ENCODE results near the gene ARRDC2.
"Not testable (repeated sequence)": the region's sequence is repeated elsewhere in the genome, so short reads cannot be mapped to it uniquely, and the experiment has no call there.

The ARRDC2 gene

GRCh38 chr19:18016209-18016910 is 8.4 kb downstream of the ARRDC2 start:
- DNase-seq (ENCODE audit: low read depth in 2 of 2) = no peak

DNA sequence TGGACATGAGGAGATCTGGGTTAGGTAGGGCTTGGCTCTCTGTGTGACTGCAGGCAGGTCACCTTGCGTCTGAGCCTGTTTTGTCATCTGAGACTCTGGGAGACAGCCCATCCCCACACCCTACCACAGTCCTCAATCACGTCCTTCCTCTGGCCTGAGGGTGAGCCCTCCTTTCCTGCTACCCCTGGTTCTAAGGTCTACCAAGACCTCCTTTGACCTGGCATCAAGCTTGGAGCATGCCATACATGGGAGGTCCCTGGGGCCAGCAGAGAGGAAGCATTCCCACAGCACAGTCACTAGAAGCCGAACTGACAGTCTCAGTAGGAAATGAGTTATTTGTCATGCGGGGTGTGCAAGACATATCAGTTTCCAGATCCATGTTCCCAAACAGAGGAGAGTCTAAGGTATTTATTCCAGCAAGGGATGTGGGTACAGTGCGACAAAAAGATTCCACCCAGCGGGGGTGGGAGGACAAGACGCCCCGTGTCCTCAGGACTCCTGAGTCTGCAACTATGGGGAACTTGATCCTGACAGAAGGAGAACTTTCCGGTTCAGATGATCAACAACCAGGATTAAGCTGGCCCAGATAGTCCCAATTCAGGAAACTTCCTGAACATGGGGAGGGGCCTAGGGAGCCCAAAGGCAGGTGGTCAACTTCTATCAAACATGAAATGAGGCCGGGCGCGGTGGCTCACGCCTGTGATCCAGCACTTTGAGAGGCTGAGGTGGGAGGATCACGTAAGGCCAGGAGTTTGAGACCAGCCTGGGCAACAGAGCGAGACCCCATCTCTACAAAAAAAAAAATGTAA is 9.5 kb downstream of the ARRDC2 start:
- DNase-seq (ENCODE audit: low read depth in 2 of 2) = no peak

GRCh38 chr19:18020212-18021085 is 12.5 kb downstream of the ARRDC2 start:
- no peak for DNase-seq (ENCODE audit: low read depth in 2 of 2)

DNA sequence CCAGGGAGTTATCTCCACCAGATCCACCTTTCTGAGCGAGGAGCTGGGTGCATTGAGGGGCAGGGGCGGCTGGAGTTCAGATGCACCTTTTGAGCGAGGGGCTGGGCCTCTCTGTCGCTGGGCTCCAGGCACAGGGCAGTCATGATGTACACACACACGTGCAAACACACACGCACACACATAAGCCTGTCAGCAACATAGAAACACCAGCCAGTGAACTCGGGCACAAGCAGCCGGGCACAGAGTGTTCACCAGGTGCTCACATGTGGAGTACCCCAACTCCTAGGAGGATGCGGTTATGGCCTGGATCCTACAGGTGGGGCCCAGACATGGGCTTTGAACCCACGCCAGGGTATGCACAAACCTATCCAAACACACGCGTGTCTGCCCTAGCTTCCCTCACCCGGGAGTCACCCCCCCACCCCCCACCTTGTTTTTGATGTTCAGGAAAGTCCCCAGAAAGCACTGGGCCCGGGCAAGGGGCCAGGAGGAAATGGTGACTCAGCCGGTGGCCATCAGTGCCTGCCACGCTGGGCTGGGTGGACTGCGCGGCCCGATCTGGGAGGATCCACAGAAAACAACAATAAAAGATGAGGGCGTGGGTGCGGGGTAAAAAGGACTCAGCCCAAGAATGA is 13.3 kb downstream of the ARRDC2 start:
- peak; percentile 65 to 66 for DNase-seq (ENCODE audit: low read depth in 2 of 2)

DNA sequence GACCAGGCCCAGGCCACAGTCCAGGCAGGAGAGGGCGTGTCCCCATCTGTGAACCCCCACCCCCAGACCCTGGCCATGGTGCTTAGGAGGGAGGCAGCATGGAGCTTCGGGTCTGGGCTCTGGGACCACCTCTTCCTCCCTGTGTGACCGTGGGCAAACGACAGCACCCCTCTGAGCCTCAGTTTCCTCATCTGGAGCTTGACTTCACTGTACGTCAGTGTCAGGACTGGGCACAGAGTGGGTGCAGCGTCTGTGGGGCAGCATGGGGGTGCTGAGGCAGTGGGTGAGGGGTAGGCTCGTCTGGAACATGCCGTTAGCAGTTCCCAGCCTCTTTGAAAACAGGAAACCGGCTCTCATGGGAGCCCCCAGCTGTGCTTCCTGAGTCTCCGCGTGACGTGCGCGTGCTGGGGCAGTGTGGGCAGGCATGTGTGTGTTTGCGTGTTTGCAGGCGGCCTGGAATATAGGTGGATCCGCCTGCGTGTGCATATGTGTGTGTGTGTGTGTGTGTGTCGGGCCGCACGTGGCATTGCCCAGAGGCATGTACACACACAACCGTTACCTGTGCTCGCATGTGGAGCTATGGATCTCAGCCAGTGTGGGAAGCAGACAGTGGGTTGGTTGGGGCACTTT is 15.8 kb downstream of the ARRDC2 start:
- DNase-seq (ENCODE audit: low read depth in 2 of 2) = peak in 1 of 2 experiments; percentile 52

DNA sequence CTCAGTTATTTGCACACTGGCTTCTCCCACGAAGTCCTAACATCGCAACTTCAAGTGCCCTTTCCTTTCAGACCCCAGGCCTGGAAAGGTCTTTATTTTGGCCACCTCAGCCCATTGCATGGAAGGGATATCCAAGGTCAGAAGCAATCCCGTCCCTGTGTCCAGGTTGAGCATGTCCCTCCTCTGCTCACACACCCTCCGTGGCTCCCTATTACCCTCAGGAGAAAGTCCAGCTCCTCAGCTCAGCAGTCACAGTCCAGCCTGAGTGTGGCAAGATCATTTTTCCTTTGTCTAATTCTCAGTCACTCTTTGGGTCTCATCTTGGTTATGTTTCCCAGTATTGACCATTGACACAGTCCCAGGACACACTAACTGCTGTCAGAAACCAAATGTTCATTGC is 19.2 kb downstream of the ARRDC2 start:
- no peak for DNase-seq (ENCODE audit: low read depth in 2 of 2)

GRCh38 chr19:18029617-18030338 is 21.8 kb downstream of the ARRDC2 start:
- DNase-seq (ENCODE audit: low read depth in 2 of 2) = no peak

DNA sequence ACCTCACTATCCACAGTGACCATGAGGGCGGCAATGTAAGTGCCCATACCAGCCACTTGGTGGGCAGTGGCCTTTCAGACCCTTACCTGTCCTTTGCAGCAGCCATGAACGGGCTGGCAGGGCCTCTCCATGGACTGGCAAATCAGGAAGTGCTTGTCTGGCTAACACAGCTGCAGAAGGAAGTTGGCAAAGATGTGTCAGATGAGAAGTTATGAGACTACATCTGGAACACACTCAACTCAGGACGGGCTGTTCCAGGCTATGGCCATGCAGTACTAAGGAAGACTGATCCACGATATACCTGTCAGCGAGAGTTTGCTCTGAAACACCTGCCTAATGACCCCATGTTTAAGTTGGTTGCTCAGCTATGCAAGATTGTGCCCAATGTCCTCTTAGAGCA is 23.4 kb downstream of the ARRDC2 start:
- not testable (repeated sequence) for DNase-seq (ENCODE audit: low read depth in 2 of 2)

GRCh38 chr19:18032102-18032501 is 24.1 kb downstream of the ARRDC2 start:
- not testable (repeated sequence) for DNase-seq (ENCODE audit: low read depth in 2 of 2)

DNA sequence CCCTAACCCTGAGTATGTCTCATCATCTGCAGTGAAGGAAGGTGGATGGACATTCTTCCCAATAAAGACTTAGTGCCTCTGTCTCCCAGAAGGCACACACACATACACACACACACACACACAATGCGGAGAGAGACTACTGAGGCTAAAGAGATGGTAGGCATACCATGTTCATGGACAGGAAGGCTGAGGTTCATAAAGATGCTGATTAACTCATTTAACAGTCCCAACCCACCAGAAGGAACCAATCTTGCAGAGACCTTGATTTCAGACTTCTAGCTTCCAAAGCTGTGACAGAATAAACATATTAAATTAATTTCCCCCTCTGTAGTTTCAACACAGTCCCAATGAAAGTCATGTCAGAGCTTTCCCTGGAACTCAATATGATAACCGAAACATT is 33.1 kb downstream of the ARRDC2 start:
- DNase-seq (ENCODE audit: low read depth in 2 of 2) = no peak

GRCh38 chr19:18043676-18044075 is 35.7 kb downstream of the ARRDC2 start:
- no peak for DNase-seq (ENCODE audit: low read depth in 2 of 2)

DNA sequence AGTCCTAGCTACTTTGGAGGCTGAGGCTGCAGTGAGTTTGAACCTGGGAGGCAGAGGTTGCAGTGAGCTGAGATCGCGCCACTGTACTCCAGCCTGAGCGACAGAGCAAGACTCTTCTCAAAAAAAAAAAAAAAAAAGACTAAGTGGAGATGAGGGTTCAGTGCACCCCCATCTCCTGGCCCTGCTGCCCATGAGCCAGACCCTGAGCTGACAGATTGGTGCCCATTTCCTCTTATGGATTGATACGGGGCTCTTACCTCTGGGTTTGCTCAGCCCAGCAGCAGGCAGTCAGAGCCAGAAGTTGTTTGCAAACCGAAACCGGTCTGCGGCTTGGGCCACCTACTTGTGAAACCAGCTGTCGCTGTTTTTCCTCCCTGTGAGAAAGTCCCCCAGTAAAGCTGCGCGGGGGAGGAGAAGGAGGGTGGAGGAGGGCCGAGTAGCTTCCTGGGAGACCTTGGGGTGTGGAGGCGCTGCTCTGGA is 36.9 kb downstream of the ARRDC2 start:
- DNase-seq (ENCODE audit: low read depth in 2 of 2) = no peak

- no peak for DNase-seq (ENCODE audit: low read depth in 2 of 2)
Measured at GRCh38 chr19:18045307-18046050, 37.5 kb downstream of the ARRDC2 start.

DNA sequence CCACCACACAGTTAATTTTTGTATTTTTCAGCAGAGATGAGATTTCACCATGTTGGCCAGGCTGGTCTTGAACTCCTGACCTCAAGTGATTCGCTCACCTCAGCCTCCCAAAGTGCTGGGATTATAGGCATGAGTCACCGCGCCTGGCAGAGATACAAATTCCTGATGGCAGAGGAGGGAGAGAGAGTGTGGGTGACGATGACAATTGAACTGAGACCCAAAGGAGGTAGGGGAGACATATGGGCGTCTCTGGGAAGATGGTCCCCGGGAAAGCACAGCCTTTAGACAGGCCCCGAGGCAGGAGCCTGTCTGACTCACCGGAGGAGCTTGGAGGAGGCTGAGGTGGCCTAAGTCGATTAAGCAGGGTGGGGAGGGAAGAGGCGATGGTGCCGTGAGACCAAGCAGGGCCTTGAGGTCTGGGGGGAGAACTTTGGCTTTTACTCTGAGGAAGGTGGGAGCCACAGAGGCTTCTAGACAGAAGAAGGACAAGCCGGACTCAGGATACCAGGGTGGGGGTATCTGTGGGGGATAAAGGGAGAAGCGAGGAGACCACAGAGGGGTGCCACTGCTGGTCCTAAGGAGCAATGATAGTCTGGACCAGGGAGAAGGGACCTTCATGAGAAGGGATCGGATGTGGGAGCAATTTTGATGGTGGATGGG is 38.2 kb downstream of the ARRDC2 start:
- DNase-seq (ENCODE audit: low read depth in 2 of 2) = peak; percentile 63 to 67

DNA sequence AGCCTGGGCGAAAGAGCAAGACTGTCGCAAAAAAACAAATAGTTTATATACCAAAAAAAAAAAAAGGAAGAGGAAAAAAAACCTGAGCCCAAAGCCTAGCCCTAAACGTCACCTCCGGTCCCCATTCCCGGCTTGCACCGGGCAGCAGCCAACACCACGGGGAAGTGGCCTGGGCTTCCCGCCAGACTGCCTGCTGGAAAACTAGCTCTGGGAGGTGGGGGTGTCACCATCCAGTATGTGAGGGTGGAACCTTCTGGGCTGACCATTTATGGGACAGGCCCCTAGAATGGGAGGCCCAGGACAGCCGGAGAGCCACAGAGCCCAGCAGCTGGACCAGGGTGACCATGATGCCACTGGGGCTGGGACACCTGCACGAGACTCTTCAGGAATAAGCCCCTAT is 41.4 kb downstream of the ARRDC2 start:
- no peak for DNase-seq (ENCODE audit: low read depth in 2 of 2)

GRCh38 chr19:18051887-18052286 is 43.9 kb downstream of the ARRDC2 start:
- DNase-seq (ENCODE audit: low read depth in 2 of 2) = no peak

DNA sequence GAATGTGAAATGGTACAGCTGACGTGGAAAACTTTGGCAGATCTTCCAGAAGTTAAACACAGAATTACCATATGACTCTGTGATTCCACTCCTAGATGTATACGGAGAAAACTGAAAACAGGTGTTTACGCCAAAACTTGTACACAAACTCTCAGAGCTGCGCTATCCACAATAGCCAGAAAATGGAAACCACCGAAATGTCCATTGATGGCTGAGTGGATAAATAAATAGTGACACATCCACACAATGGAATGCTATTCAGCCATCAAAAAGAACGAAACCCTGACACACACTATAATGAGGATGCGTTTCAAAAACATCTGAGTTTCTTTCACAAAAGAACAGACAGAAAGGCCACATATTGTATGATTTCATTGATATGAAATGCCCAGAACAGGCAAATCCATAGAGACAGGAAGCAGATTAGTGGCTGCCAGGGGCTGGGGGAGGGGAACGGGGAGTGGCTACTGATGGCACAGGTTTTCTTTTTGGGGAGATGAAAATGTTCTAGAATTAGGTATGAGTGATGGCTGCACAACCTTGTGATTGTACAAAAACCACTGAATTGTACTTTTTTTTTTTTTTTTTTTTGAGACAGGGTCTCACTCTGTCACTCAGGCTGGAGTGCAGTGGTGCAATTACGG is 45.7 kb downstream of the ARRDC2 start:
- peak; percentile 36 to 40 for DNase-seq (ENCODE audit: low read depth in 2 of 2)

- no peak for DNase-seq (ENCODE audit: low read depth in 2 of 2)
Measured at GRCh38 chr19:18055967-18056366, 48.0 kb downstream of the ARRDC2 start.

- DNase-seq (ENCODE audit: low read depth in 2 of 2) = no peak
Measured at GRCh38 chr19:18057557-18057956, 49.6 kb downstream of the ARRDC2 start.

All from fibroblast of skin of left quadriceps (primary cell).